Neural crest cell (in vitro differentiated cells): ENCODE data around the gene C10orf143. TPM values are rescaled to one million over a fixed set of nuclear protein-coding genes. Genes with fewer than 3 reads are reported as not detected.
"Not testable (repeated sequence)": the region's sequence is repeated elsewhere in the genome, so short reads cannot be mapped to it uniquely, and the experiment has no call there.

ENCODE experiments used
- DNase-seq: peaks from one replicate; pipeline ENCODE4 v3.0.0; 2021; ENCODE audit warnings: low read depth, mixed read lengths, low spot score
- H3K27ac Mint-ChIP-seq: one replicate; pipeline ENCODE4 v1.8.0; 2021; ENCODE audit warnings: mild to moderate bottlenecking, mixed read lengths; ENCODE audit not compliant: unreplicated experiment
- H3K27me3 Mint-ChIP-seq: 2 replicates; pipeline ENCODE4 v1.8.0; 2021; ENCODE audit warnings: low read depth, mild to moderate bottlenecking, mixed read lengths
- H3K36me3 Mint-ChIP-seq: 2 replicates; pipeline ENCODE4 v1.8.0; 2021; ENCODE audit warnings: low read depth, mild to moderate bottlenecking, mixed read lengths
- H3K4me1 Mint-ChIP-seq: 2 replicates; pipeline ENCODE4 v1.8.0; 2021; ENCODE audit warnings: mixed read lengths
- H3K4me3 Mint-ChIP-seq: one replicate; pipeline ENCODE4 v1.8.0; 2021; ENCODE audit warnings: mild to moderate bottlenecking, mixed read lengths
- H3K9me3 Mint-ChIP-seq: 2 replicates; pipeline ENCODE4 v1.8.0; 2021; ENCODE audit warnings: mixed read lengths
- total RNA-seq: library from RNA; stranded (reverse); gene quantifications from 2 replicates; pipeline ENCODE4 v1.2.1, GENCODE V29; 2021
- TF ChIP-seq, protein P1 (sequence below): fragments of 200-600 bp; sonication (generic); conservative IDR thresholded peaks from 2 replicates; pipeline ENCODE4 v1.5.0; 2021; ENCODE audit warnings: antibody characterized with exemption, mild to moderate bottlenecking

The C10orf143 gene
- total RNA-seq, 1 donor from 2014 or later, result 2.7 TPM

DNA sequence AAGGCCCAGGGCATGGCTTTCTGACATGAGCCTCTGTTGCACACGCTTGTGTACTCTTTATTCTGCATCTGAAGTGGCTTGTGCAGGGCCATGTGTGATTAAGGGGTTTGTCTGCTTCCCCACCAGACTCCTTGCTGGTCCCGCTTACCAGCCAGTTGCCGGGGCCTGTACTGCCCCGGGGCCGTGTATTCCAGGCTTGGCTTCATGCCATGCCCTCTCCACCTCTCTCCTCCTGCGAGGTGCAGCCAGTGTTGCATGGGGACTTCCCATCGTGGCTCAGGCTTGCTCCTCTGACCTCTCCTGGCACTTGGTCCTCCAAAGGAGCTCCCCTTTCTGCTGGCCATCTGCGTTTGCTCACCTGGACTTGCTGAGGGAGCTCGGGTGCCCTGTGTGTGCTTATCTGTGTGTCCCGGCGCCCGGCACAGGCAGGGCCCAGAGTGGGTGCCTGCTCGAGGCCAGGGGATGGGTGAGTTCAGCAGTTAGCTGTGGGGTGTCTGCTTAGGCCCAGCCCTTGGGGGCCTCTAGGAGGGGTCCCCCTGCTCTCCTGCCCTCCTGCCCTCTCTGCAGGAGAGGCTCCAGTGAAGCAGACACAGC is 11.0 kb upstream of the C10orf143 start:
- TF ChIP-seq, protein P1, sequence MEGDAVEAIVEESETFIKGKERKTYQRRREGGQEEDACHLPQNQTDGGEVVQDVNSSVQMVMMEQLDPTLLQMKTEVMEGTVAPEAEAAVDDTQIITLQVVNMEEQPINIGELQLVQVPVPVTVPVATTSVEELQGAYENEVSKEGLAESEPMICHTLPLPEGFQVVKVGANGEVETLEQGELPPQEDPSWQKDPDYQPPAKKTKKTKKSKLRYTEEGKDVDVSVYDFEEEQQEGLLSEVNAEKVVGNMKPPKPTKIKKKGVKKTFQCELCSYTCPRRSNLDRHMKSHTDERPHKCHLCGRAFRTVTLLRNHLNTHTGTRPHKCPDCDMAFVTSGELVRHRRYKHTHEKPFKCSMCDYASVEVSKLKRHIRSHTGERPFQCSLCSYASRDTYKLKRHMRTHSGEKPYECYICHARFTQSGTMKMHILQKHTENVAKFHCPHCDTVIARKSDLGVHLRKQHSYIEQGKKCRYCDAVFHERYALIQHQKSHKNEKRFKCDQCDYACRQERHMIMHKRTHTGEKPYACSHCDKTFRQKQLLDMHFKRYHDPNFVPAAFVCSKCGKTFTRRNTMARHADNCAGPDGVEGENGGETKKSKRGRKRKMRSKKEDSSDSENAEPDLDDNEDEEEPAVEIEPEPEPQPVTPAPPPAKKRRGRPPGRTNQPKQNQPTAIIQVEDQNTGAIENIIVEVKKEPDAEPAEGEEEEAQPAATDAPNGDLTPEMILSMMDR, result no peak
- H3K36me3 Mint-ChIP-seq, result peaks cover 5% of the 10 kb centered on the region
- no peak overlapping the region for H3K27ac Mint-ChIP-seq
- no peak overlapping the region for H3K4me3 Mint-ChIP-seq
- peaks cover 5% of the 10 kb centered on the region for H3K9me3 Mint-ChIP-seq
- H3K4me1 Mint-ChIP-seq, result no peaks in the 10 kb centered on the region
- no peaks in the 10 kb centered on the region for H3K27me3 Mint-ChIP-seq
- DNase-seq, result no peak

- not testable (repeated sequence) for H3K36me3 Mint-ChIP-seq, H3K4me1 Mint-ChIP-seq, H3K9me3 Mint-ChIP-seq, H3K27ac Mint-ChIP-seq, H3K4me3 Mint-ChIP-seq, H3K27me3 Mint-ChIP-seq, DNase-seq
Measured at GRCh38 chr10:130117535-130117934, 6.9 kb upstream of the C10orf143 start.

DNA sequence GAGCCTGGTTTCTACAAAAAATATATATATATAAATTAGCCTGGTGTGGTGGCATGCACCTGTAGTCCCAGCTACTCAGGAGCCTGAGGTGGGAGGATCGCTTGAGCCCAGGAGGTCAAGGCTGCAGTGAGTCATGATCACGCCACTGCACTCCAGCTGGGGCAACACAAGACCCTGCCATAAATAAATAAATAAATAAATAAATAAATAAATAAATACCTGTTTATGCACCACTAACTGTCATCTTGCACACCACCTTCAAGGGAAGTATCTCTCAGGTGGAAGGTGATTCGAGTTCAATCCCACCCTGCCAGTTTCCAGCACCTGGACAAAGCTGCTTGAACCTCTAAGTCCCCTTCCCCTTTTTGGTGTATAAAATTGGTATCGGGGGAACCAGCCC is 6.3 kb upstream of the C10orf143 start:
- H3K36me3 Mint-ChIP-seq, H3K9me3 Mint-ChIP-seq, DNase-seq, H3K27me3 Mint-ChIP-seq, H3K27ac Mint-ChIP-seq, H3K4me1 Mint-ChIP-seq, H3K4me3 Mint-ChIP-seq: not testable (repeated sequence)

DNA sequence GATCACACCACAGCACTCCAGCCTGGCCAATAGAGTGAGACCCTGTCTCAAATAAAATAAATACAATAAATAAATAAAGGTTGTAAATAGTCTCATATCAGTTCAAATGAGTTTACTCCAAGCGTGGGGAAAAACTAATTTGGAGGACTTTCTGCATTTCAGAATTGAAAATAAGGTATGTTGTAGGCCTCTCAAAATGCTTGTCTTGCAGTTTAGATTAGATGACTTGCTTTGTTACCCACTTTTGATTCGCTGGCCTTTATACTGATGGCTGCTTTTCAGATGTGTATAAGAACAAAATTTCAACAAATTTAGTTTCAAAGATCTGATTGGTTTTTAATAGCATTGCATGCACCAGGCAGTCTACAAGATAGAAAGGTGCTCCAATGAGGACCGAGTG is 2.2 kb upstream of the C10orf143 start:
- H3K27ac Mint-ChIP-seq, result no peak overlapping the region
- H3K27me3 Mint-ChIP-seq, result no peaks in the 10 kb centered on the region
- peaks cover 8% of the 10 kb centered on the region for H3K9me3 Mint-ChIP-seq
- DNase-seq, result no peak
- peak overlapping the region; percentile 3 for H3K4me3 Mint-ChIP-seq
- H3K36me3 Mint-ChIP-seq, result peaks cover 7% of the 10 kb centered on the region
- TF ChIP-seq, protein P1, result no peak
- peaks cover 36% of the 10 kb centered on the region for H3K4me1 Mint-ChIP-seq

- H3K9me3 Mint-ChIP-seq, result peaks cover 6% of the 10 kb centered on the region
- no peak overlapping the region for H3K27ac Mint-ChIP-seq
- peaks cover 36% of the 10 kb centered on the region for H3K4me1 Mint-ChIP-seq
- H3K36me3 Mint-ChIP-seq, result peaks cover 4% of the 10 kb centered on the region
- DNase-seq, result no peak
- peak overlapping the region; percentile 98 for H3K4me3 Mint-ChIP-seq
- TF ChIP-seq, protein P1, result no peak
- no peaks in the 10 kb centered on the region for H3K27me3 Mint-ChIP-seq
Measured at GRCh38 chr10:130111852-130112180, 1.2 kb upstream of the C10orf143 start.

DNA sequence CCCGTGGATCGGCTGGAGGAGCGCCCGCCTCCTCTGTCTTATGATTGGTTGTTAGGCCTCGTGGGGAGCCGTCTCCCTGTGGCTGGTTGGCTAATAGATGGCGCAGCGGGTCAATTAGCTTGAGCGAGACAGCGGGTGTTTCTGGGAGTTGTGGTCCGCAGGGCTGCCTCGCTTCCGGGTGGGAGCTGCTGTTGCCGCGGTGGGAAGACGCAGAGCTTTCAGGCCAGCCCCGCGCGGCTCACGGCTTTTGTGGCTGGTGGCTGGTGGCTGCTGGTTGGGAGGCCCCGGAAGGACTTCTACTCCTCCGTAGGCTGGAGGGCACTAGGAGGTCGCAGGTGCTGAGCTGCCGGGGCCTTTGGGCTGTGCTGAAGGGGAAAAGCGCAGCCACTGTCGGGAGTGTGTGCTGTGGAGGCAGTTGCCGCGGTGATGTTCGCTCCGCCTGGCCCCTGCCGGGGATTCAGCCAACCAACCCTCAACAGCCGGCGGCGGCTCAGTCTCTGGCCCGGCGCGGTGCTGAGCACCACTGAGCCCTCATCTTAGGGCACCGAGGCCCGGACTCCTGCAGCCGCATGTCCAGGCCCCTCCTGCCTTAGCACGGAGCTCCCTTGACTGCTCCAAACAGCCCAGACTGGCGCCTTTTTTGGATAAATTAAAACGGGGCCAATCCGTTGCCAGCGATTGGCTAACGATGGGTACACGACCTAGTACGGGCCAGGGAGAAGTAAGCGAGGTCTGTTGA is 652 bp upstream of the C10orf143 start:
- TF ChIP-seq, protein P1, result no peak
- DNase-seq, result peak; percentile 86
- H3K27ac Mint-ChIP-seq, result peak overlapping the region; percentile 100
- peaks cover 2% of the 10 kb centered on the region for H3K36me3 Mint-ChIP-seq
- peaks cover 4% of the 10 kb centered on the region for H3K9me3 Mint-ChIP-seq
- H3K4me3 Mint-ChIP-seq, result peak overlapping the region; percentile 98
- no peaks in the 10 kb centered on the region for H3K27me3 Mint-ChIP-seq
- peaks cover 36% of the 10 kb centered on the region for H3K4me1 Mint-ChIP-seq
